22Rv1 (cell line): ENCODE measurements around the gene NR1D2.
"Not testable (repeated sequence)": the region's sequence is repeated elsewhere in the genome, so short reads cannot be mapped to it uniquely, and the experiment has no call there.

Experiments
- H3K27ac ChIP-seq: fragments of 450-650 bp; 2 replicates; pipeline ENCODE4 v1.5.1; 2017
- ZFX ChIP-seq: fragments of 450-650 bp; IDR thresholded peaks from 2 replicates; pipeline ENCODE4 v1.6.1; 2017; ENCODE audit warnings: antibody characterized with exemption, borderline replicate concordance
- TF ChIP-seq, protein P1 (sequence below): fragments of 450-650 bp; IDR thresholded peaks from 2 replicates; pipeline ENCODE4 v1.5.1; 2017; ENCODE audit warnings: mild to moderate bottlenecking

The NR1D2 gene

GRCh38 chr3:24004171-24004938 is 59.3 kb downstream of the NR1D2 start:
- TF ChIP-seq, protein P1, sequence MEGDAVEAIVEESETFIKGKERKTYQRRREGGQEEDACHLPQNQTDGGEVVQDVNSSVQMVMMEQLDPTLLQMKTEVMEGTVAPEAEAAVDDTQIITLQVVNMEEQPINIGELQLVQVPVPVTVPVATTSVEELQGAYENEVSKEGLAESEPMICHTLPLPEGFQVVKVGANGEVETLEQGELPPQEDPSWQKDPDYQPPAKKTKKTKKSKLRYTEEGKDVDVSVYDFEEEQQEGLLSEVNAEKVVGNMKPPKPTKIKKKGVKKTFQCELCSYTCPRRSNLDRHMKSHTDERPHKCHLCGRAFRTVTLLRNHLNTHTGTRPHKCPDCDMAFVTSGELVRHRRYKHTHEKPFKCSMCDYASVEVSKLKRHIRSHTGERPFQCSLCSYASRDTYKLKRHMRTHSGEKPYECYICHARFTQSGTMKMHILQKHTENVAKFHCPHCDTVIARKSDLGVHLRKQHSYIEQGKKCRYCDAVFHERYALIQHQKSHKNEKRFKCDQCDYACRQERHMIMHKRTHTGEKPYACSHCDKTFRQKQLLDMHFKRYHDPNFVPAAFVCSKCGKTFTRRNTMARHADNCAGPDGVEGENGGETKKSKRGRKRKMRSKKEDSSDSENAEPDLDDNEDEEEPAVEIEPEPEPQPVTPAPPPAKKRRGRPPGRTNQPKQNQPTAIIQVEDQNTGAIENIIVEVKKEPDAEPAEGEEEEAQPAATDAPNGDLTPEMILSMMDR, result no peak
- no peak for TF ChIP-seq ZFX
- H3K27ac ChIP-seq, result no peak overlapping the region

GRCh38 chr3:24005669-24006068 is 60.6 kb downstream of the NR1D2 start:
- H3K27ac ChIP-seq, result no peak overlapping the region
- TF ChIP-seq ZFX, result no peak
- TF ChIP-seq, protein P1, result no peak

GRCh38 chr3:24010834-24011233 is 65.7 kb downstream of the NR1D2 start:
- not testable (repeated sequence) for H3K27ac ChIP-seq

DNA sequence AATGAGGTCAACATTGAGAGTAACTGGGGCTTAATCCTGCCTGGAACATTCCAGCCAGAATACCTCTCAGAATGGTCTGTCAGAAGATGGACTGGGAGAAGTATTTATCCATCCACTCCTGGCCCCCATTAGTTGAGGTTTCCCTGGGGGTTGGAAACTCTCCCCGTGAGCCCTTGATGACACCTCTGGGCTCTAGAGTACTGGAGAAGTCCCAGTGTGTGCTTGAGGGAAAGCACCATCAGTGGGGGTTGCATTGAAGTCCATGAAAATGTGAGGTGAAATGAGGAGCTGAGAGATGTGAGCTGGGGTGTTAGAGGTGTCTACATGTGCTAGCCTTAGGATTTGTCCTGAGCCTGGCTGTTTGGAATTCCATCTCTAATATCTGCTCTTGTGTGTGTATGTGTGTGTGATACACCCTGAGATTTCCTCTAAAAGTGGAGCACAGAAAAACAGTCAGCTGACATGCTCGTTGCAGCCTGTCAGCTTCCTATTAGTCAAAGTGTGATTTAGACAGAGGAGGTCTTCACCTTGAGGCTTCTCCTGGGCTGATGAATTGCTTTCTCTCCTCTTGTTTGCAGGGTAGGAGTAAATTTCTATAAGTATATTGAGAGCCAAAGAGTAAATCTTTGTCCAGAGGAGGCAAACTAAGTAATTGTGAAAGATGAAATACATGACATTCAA is 67.6 kb downstream of the NR1D2 start:
- no peak overlapping the region for H3K27ac ChIP-seq
- TF ChIP-seq, protein P1, result no peak
- no peak for TF ChIP-seq ZFX

DNA sequence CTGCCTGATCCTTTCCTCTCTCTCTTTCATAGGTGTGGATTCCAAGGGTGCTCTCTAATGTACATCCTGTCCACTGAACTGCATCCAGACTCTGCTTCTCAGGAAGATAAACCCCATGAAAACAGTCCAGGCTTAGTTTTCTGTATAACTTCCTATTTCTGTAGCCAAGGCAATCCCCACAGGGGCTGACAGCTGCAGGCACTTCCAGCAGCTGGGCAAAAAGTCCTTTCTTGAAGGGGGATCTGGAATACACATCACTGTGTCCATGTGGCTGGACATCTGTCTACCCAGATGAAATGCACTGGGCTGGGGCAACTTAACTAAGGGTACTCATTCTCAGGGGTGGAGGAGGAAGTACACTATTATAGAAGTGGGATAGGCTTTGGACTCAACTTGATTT is 72.2 kb downstream of the NR1D2 start:
- TF ChIP-seq, protein P1, result no peak
- no peak for TF ChIP-seq ZFX
- H3K27ac ChIP-seq, result no peak overlapping the region

DNA sequence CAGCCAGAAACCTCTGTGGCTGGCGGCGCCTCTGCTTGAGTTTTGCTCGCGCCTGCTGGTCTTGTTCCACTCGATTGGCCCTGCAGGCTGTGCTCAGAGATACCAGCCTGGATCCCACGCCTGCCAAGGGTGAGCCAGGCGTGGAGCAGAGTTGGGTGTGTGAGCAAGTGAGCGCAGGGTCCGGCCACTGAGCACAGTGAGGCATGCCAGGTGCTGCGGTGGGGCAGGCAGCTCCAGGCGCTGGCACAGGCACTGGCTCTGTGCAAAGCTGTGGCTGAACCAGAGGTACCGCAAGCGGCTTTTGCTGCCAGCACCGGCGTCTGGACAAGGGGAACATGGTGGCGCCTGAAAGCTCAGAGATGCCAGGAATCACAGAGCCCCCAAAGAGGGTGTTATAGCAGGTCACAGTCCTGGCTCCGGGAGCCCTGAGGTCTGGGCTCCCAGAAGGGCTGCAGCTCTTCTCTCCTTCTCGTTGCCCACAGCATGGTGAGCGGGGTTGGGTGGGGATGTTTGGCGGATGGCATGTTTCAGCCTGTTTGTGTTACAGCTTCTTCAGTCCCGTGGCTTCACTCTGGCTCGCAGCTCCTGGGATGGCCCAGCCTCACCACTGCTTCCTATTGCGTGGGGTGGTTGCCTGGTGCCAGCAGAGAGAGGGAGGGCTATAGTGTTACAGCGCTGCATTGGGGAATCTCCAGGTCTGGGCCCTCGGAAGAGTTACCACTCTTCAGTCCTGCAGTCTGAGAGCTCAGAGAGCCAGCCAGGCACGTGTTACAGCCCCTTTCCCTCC is 73.9 kb downstream of the NR1D2 start:
- H3K27ac ChIP-seq, result no peak overlapping the region
- TF ChIP-seq ZFX, result no peak
- TF ChIP-seq, protein P1, result no peak

DNA sequence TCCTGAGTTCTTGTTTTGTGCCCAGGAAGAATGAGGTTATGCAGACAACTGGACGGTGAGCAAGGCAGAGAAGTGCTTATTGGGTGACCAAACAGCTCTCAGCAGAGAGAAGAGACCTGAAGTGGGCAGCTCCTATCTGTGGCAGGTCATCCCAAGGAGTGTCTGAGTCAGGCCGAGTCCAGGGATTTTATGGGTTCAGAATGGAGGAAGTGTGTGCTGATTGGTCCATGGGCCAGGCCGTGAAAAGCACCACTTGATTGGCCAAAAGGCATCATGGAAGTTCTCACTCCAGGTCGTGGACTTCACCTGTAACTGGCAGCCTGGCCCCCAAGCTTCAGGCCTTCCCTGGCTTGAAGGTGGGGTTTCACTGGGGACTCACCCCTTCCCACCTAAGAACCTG is 74.5 kb downstream of the NR1D2 start:
- TF ChIP-seq, protein P1, result no peak
- TF ChIP-seq ZFX, result no peak
- H3K27ac ChIP-seq, result no peak overlapping the region
